Right lobe of liver (tissue), 6 donors: ENCODE results near the gene HSPA12A. TPM values are rescaled to one million over a fixed set of nuclear protein-coding genes. Genes with fewer than 3 reads are reported as not detected.

ENCODE experiments used
- ATAC-seq, 4 donors: fragments of 200-7000 bp; cut with Tn5 transposase; one replicate each; pipeline ENCODE4 v1.9.1; 2020; ENCODE audit warnings: mild to moderate bottlenecking in 4 of 4, moderate library complexity in 4 of 4
- DNase-seq, 3 donors: peaks; one replicate each; pipeline ENCODE4 v3.0.0-alpha.2; 2020
- H3K27ac ChIP-seq, 3 donors: fragments of 200-600 bp; one replicate each; pipeline ENCODE4 v1.8.0; 2022
- H3K27me3 ChIP-seq, 2 donors: fragments of 200-600 bp; one replicate each; pipeline ENCODE4 v1.8.0; 2022
- H3K36me3 ChIP-seq, 4 donors: fragments of 200-600 bp; sonication (generic) in 1 of 4; one replicate each; pipeline versions ENCODE4 v1.5.1 to v1.8.0; 2017 to 2022; ENCODE audit warnings: control low read depth in 1 of 4
- H3K4me1 ChIP-seq, 4 donors: fragments of 200-600 bp; sonication (generic) in 1 of 4; one replicate each; pipeline versions ENCODE4 v1.5.1 to v1.8.0; 2017 to 2022; ENCODE audit warnings: control low read depth in 1 of 4
- H3K4me3 ChIP-seq, 3 donors: fragments of 200-600 bp; one replicate each; pipeline ENCODE4 v1.8.0; 2022
- H3K9me3 ChIP-seq, 4 donors: fragments of 200-600 bp; sonication (generic) in 1 of 4; one replicate each; pipeline versions ENCODE4 v1.5.1 to v1.8.0; 2017 to 2022; ENCODE audit warnings: control low read depth in 1 of 4
- POLR2A ChIP-seq: fragments of 450-650 bp; IDR thresholded peaks from one replicate; pipeline ENCODE4 v1.6.1; 2017; ENCODE audit warnings: antibody characterized with exemption, mild to moderate bottlenecking
- WGBS: methylation state at CpG from one replicate; pipeline ENCODE4 v1.1.6; 2018; ENCODE audit warnings: low coverage, low lambda C conversion rate; ENCODE audit not compliant: insufficient coverage; ENCODE audit errors: missing lambda C conversion rate; 5-methylcytosine and 5-hydroxymethylcytosine counted together
- intact Hi-C, 2 donors: fragments of 100-400 bp; cut with DNase I; formaldehyde crosslinking; loops; one replicate each; pipeline versions ENCODE4 v1.11.2 to v1.14.1; 2022
- total RNA-seq, 6 experiments: library from RNA; depleted of rRNA in 2 of 6; stranded (reverse); fragments of >200 nt in 2 of 6; fragmentation: NEBNext Ultra II Directional in 3 of 6; extraction: Animal tissue kit (Norgen Biotek cat#: 25700) in 3 of 6; gene quantifications; one replicate each; pipeline versions ENCODE4 v1.1.0 to v1.2.4, GENCODE V29; 2016 to 2023
- TF ChIP-seq, protein P1 (sequence below), 4 donors: fragments of 200-600 bp in 3 of 4; fragments of 450-650 bp in 1 of 4; IDR thresholded peaks; one replicate each; pipeline versions ENCODE4 v1.5.1 to v1.8.0; 2016 to 2022; ENCODE audit warnings: antibody characterized with exemption in 4 of 4, mild to moderate bottlenecking in 2 of 4
- donor health status: DM: no; HTN: yes; CAD: no.
- donor health status: DM: no; HTN: no; CAD: no.
- donor health status: DM: no; HTN: no; CAD: no.
- donor health status: DM: no; HTN: yes; CAD: no.
- donor health status: DM: no; HTN: yes; CAD: no.

HSPA12A gene
- total RNA-seq, 6 experiments from 2014 or later, result 2.3 to 4.2 (median 2.9) TPM

DNA sequence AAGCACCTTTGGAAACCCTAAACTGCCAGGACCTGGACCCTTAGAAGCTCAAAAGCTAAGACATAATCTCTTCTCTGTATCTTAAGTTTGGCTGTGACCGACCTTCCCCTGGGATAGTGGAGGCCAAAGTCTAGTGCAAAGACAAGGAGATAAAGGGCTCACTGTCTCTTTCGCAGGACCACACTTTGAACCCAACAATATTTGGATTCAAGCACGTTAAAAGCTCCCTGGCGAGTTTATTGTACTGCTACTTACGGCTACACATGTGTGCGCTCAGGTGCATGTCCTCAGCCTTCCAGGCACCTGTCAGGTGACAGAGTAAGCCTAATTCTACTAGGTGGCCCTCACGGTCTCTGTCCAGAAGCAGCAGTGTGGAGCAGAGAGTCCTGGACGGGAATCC, 65.7 kb downstream of the HSPA12A start:
- Histone ChIP-seq H3K4me1 (no peaks in the 10 kb centered on the region), H3K27me3 (no peaks in the 10 kb centered on the region), H3K27ac (no peak overlapping the region), H3K9me3 (no peaks in the 10 kb centered on the region), H3K4me3 (no peak overlapping the region), H3K36me3 (no peaks in the 10 kb centered on the region)
- ATAC-seq, result no peak
- 0% methylated on average over 1 of the region's 8 CpGs for whole genome bisulfite sequencing
- intact Hi-C loops, result no loop called here
- no peak for DNase-seq
- TF ChIP-seq, protein P1, sequence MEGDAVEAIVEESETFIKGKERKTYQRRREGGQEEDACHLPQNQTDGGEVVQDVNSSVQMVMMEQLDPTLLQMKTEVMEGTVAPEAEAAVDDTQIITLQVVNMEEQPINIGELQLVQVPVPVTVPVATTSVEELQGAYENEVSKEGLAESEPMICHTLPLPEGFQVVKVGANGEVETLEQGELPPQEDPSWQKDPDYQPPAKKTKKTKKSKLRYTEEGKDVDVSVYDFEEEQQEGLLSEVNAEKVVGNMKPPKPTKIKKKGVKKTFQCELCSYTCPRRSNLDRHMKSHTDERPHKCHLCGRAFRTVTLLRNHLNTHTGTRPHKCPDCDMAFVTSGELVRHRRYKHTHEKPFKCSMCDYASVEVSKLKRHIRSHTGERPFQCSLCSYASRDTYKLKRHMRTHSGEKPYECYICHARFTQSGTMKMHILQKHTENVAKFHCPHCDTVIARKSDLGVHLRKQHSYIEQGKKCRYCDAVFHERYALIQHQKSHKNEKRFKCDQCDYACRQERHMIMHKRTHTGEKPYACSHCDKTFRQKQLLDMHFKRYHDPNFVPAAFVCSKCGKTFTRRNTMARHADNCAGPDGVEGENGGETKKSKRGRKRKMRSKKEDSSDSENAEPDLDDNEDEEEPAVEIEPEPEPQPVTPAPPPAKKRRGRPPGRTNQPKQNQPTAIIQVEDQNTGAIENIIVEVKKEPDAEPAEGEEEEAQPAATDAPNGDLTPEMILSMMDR (IDR thresholded peaks at IDR 0.05), result no peak
- TF ChIP-seq POLR2A, result no peak

DNA sequence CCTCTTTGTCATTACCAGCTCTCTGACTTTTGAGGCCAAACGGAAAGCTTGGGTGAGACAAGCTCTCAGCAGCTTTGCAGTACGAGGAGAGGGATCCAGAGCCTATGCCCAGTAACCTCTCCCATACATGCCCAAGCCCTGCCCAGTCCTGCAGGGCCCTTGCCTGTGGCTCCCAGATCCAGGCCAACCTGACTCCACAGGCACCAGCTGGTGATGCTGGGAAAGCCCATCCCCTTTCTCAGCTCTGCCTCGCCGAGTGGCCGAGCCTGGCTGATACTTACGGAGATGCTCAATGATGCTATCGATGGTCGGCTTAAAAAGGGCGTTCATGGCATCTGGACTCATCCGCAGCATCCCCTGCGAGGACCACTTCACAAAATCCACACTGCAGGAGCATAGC, 66.2 kb downstream of the HSPA12A start:
- Histone ChIP-seq H3K27me3 (no peaks in the 10 kb centered on the region), H3K4me3 (no peak overlapping the region), H3K9me3 (no peaks in the 10 kb centered on the region), H3K27ac (no peak overlapping the region), H3K4me1 (no peaks in the 10 kb centered on the region), H3K36me3 (no peaks in the 10 kb centered on the region)
- 56% methylated on average over 2 of the region's 11 CpGs for WGBS
- ATAC-seq (no peak), DNase-seq (no peak)
- TF ChIP-seq, protein P1 (IDR thresholded peaks at IDR 0.05), result no peak
- TF ChIP-seq POLR2A, result no peak
- intact Hi-C loops, result no loop called here

DNA sequence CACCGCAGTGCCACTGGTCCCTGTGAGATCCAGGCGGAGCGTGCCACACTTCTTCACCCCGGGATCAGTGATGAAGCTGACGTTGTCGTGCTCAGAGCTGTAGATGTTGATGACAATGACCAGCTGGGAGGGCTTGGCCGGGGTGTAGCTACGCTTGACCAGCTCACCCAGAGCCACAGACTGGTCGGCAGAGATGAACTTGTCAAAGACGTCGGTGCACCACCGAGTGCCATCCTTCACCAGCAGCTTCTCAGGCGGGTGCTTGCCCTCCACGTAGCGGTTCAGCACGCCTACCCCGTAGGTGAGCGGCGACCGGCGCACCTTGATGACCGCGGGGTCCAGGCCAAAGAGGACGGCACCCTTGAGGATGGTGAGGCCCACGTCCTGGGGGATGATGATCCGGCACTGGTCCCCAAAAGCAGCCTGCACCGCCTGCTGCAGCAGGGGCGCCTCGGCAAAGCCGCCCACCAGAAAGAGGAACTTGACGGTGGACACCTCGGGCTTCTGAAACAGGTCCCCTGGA, 67.4 kb downstream of the HSPA12A start:
- WGBS, result 70% methylated on average over 4 of the region's 32 CpGs
- DNase-seq, result no peak
- peak in 1 of 4 donors; percentile 18 for ATAC-seq
- H3K9me3 ChIP-seq, result no peaks in the 10 kb centered on the region
- intact Hi-C loops, result no loop called here
- H3K27me3 ChIP-seq, result no peaks in the 10 kb centered on the region
- TF ChIP-seq POLR2A, result no peak
- TF ChIP-seq, protein P1 (IDR thresholded peaks at IDR 0.05), result no peak
- no peak overlapping the region for H3K27ac ChIP-seq
- no peaks in the 10 kb centered on the region for H3K36me3 ChIP-seq
- H3K4me1 ChIP-seq, result no peaks in the 10 kb centered on the region
- no peak overlapping the region for H3K4me3 ChIP-seq

DNA sequence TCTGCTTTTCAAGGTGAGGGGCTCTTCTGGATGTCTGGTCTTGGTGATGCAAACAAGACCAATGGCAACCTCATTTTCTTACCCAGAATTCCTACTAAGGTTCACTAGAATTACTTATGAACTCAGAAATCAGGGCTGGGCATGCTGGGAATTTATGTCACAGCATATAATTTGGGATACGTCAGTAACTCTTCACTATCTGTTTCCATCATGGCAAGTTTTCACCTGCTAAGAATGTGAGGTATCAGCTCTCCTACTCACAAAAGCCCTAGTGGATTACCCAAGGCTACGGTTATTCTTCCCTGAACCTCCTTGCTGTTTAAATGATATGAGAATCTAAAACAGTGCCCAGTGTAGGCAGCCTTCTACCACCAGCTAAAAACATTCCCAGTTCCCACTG, 68.5 kb downstream of the HSPA12A start:
- intact Hi-C loops, result no loop called here
- no peak for ATAC-seq
- no peak for DNase-seq
- H3K36me3 ChIP-seq, result no peaks in the 10 kb centered on the region
- no peaks in the 10 kb centered on the region for H3K4me1 ChIP-seq
- no peaks in the 10 kb centered on the region for H3K9me3 ChIP-seq
- no peak overlapping the region for H3K27ac ChIP-seq
- no peaks in the 10 kb centered on the region for H3K27me3 ChIP-seq
- 100% methylated on average over 1 of the region's 2 CpGs for WGBS
- TF ChIP-seq POLR2A, result no peak
- TF ChIP-seq, protein P1 (IDR thresholded peaks at IDR 0.05), result no peak
- no peak overlapping the region for H3K4me3 ChIP-seq

DNA sequence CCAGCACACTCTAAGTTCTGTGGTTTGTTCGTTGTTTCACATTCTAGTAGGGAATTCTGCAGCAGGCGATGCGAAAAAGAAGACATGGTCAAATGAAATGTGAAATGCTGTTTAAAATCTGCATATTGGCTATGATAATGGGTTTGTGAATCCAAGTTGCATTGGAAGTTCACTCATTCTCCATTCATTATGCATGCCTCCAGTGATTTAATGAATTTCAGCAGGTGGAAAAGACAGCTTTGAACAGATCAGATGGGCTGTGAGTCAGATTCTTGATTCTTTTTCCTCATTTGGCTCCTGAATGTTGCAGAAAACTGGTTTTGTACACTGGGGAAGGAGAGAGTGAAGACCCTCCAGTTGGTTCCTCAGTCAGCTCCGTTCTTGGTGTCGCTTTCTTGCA, 69.5 kb downstream of the HSPA12A start:
- no peak overlapping the region for H3K4me3 ChIP-seq
- no peak for DNase-seq
- H3K9me3 ChIP-seq, result no peaks in the 10 kb centered on the region
- H3K27ac ChIP-seq, result no peak overlapping the region
- intact Hi-C loops, result no loop called here
- no peaks in the 10 kb centered on the region for H3K36me3 ChIP-seq
- no peak for ATAC-seq
- no peaks in the 10 kb centered on the region for H3K27me3 ChIP-seq
- 77% methylated on average over 5 of the region's 5 CpGs for WGBS
- TF ChIP-seq POLR2A, result no peak
- TF ChIP-seq, protein P1 (IDR thresholded peaks at IDR 0.05), result no peak
- H3K4me1 ChIP-seq, result no peaks in the 10 kb centered on the region
